NCI-H510A (cell line): ENCODE measurements around the gene SMCHD1.
"Not testable (repeated sequence)": the region's sequence is repeated elsewhere in the genome, so short reads cannot be mapped to it uniquely, and the experiment has no call there.

ENCODE experiments used
- DNase-seq: peaks from one replicate; lab custom pipeline; 2025; lab: John Stamatoyannopoulos, UW

The SMCHD1 gene

DNA sequence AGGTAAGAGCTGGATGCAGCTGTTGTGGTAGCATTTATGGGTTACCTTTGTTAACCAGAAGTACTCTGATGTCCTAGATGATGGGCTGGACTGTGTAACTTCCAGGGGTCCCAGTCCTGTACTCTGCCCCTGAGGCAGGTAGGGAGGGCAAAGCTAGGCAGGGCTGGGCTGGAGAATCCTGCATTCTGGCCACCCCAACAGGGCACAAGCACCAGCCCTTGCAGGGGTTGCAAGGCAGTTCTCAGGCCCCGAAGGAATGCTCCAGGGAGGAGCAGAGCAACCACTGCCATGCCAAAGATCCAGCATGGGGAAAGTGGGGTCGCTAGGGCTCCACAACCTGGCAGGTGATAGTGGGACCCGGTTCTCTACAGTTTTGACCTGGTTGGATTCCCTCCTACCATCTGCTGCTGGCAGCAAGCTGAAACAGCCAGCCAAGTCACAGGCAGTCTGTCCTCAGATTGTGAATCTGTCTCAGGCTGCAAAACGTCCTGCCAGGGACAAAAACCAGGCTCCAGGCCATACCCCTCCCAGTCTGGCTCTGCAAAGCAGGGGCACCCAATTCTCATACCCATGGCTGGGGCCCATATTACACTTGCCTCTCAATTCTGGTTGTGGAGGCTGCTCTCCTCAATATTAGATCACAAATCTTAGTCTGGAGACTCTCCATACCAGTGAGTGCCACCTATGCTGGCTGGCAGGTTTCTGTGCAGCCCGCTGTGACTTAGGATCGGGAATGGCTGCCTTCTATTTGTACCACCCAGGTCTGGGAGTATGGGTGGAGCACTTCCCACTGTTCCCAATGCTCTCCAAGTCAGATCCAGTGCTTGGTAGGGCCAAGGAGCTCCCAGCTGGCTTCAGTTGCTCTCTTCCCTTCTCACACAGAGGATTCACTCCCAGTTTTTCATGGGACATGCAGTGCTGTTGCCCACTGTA lies 61.1 kb downstream of the SMCHD1 start:
- DNase-seq = no peak

DNA sequence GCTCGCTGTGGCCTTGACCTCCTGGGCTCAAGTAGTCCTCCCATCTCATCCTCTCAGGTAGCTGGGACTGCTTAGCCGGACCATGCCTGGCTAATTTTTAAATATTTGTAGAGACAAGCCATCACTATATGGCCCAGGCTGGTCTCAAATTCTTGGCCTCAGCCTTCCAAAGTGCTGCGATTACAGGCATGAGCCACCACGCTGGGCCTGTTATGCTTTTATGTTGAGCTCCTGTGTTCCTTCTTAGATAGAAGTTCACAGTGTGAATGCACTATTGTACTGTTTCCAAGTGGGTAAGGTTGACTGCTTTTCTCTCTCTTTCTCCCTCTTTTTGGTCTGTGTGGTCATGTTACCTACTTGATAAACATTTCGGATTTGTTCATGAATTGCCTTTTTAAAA lies 61.9 kb downstream of the SMCHD1 start:
- no peak for DNase-seq

DNA sequence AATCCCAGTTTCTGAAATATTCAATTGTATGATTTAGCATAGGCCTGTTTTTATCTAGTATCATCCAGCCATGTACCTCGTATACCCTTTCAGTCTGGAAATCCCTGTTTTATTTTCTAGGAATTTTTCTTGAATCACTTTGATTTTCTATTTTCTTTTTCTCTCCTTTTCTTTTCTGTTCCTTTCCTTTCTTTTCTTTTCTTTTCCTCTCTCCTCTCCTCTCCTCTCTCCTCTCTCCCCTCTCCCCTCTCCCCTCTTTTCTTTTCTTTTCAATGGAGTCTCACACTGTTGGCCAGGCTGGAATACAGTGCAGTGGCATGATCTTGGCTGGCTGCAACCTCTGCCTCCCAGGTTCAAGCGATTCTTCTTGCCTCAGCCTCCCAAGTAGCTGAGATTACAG lies 63.5 kb downstream of the SMCHD1 start:
- no peak for DNase-seq

DNA sequence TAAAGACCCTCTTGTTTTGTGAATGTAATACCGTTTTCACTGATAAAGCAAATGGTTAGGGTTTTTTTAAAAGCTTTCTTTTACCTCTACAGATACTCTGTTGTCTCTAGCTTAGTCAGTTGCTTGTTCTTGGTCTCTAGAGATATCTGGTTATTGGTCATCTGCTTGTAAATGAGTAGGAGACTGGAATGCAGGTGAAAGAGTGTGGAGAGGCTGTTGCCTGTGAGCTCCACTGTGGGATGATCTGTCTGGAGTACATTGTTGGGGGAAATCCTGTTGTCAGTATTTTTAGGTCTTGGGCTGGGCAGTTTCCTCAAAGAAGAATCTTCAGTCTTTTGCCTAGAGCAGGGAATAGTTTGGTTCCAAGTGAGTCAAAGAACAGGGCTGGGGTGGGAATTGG lies 67.7 kb downstream of the SMCHD1 start:
- DNase-seq = no peak

DNA sequence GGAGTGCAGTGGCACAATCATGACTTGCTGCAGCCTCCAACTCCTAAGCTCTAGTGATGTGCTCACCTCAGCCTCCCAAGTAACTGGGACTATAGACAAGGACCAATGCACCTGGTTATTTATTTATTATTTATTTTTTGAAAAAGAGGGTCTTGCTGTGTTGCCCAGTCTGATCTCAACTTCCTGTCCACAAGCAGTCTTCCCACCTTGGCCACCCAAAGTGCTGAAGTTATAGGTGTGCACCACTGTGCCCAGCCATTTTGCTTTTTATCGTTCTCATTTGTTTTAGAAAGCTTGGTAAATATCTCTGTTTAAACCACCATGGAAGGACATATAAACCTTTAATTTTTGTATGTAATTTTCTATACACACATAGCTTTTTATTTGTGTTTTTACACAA lies 74.2 kb downstream of the SMCHD1 start:
- DNase-seq = no peak

DNA sequence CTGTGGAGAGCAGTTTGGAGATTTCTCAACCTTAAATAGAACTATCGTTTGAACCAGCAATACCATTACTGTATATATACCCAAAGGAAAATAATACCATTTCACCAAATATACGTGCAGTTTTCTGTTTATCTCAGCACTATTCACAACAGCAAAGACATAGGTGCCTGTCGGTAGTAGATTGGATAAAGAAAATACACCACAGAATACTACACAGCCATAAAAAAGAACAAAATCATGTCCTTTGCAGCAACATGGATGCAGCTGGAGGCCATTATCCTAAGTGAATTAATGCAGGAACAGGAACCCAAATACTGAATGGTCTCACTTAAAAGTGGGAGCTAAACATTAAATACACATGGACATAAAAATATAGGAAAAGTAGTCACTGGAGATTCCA lies 81.3 kb downstream of the SMCHD1 start:
- no peak for DNase-seq

DNA sequence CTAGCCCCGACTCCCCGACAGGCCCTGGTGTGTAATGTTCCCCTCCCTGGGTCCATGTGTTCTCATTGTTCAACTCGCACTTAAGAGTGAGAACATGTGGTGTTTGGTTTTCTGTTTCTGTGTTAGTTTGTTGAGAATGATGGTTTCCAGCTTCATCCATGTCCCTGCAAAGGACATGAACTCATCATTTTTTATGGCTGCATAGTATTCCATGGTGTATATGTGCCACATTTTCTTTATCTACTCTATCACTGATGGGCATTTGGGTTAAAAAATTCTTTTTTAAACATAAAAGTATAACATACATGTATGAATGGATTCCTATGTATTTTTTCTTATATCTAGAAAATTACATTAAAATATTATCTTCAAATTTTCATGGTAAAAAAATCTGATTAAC lies 84.6 kb downstream of the SMCHD1 start:
- DNase-seq = not testable (repeated sequence)

DNA sequence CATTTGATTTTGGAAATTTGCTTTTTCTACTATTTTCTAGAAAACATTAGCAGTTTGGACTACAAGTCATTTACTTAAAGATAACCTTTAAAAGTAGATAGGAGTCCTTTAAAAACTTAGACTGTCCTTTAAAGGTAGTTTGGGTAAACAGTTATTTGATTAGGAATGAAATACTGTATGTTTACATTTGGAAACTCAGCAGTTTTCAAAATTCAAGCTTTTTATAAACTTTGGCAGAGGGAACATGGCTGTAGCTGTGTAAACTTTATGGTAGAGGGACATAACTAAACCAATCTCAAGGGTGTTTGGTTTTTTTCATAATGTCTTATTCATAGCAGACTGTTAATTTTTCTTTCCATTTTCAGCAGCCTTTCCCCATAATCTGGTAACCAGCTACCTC lies 90.7 kb downstream of the SMCHD1 start:
- DNase-seq = no peak

DNA sequence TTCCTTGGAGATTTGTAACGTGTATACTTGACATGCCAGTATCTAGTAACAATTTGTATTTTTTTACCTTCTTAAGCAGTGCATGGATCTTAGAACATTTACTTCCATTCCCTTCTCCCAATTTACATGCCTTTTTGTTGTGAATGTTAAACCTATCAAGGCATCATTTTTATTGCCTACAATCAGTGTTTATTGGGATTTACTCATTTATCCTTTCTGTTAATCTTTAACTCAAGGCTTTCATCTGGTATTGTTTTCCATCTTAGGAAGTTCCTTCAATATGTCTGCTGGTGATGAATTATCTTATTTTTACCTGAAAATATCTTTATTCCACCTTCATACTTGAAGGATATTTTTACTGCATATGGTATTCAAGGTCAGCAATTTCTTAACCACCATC lies 102.8 kb downstream of the SMCHD1 start:
- DNase-seq = no peak

DNA sequence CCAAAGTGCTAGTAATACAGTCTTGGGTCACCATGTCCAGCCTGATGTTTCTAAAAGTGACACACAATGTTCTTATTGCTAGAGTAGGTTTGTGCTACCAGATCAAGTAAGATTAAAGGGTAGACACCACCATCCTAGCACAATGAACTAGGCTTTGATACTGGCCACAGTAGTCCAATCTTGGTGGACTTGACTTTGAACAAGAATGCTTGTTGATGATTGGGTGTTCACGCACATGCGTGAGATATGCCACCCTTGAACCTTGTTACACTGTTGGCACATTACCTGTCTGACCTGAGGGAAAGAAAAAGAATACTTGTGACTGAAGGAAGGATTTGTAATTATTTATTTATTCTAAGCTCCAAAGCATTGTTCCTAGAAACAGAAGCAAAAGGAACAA lies 119.1 kb downstream of the SMCHD1 start:
- no peak for DNase-seq

DNA sequence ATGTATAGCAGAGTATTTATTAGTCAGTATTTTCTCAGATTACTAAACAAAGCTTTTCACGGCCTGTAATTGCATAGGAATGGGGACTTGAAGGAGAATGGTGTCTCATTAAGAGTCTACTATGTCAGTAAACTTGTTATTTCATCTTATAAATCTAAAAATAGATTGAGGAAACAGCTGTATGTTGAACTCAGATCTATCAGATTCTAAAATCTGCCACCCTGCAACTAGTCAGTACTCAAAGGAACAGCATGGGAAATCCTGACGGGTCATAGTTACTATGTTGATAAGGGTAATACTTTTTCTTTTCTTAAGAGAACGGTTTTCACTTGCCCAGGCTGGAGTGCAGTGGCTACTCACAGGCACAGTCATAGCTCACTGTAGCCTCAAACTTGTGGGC lies 121.1 kb downstream of the SMCHD1 start:
- DNase-seq = no peak

DNA sequence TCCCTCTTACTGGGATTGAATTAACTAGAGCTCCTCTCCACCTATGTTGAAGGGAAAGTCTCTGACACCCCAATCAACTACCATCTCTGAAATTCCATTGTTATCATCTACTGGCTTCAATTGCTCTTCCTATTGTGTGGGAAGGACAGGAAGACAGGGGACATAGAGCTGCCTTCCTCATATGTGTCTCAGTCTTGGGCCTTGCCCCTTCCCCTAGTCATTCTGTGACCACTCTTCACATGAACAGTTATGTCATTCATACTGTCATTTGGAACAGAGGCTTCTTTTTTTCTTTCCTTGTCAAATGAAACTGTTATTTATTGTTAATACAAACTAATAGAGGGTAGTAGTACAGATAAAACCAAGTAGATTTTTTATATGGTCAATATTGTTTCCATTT lies 121.7 kb downstream of the SMCHD1 start:
- no peak for DNase-seq

DNA sequence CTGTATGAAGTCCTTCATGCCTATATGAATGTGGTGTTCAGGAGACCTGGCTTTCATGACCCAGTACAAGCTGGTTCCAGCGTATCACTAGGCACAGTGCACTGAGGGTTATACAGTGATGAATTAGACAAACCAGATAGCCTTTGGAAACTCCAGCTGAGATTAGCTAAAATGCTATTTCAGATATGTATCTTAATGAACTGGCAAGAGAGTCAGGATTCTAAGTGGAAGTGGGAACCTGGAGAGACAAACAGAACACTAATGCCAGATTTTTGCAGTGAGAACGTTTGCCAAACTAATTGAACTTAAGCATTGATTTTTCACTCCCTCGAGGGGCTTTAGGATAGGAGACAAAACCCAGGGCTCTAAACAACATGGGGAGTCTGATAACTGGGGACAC lies 125.2 kb downstream of the SMCHD1 start:
- no peak for DNase-seq

DNA sequence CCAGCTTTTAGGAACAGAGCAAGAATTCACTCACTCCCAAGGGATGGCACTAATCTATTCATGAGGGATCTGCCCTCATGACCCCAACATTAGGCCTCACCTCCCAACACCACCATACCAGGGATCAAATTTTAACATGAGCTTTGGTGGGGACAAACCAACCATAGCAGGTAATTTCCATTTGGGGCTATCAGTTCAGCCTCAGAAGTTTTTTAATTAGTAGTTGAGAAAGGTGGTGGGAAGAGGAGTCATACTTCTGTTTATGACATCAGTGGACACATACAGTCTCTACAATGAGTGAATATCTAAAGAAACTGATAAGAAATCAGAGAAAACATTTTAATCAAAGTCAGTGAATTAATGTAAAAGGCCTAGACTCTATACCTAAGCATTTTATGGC lies 131.7 kb downstream of the SMCHD1 start:
- DNase-seq = no peak

DNA sequence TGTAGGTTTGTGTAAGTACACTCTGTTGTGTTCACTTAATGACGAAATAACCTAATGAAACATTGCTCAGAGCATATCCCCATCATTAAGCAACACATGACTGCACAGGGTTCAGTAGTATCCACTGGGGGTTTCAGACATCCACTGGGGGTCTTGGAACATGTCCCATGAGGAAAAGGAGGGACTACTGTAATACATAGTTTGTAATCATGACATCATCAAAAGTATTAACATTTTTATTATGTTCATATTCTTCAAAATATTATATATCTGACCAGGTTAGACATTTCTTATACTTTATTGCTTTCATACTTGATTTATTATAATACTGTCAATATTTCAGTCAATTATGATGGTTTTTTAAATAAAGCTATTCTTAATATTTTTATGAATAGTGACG lies 136.9 kb downstream of the SMCHD1 start:
- no peak for DNase-seq

DNA sequence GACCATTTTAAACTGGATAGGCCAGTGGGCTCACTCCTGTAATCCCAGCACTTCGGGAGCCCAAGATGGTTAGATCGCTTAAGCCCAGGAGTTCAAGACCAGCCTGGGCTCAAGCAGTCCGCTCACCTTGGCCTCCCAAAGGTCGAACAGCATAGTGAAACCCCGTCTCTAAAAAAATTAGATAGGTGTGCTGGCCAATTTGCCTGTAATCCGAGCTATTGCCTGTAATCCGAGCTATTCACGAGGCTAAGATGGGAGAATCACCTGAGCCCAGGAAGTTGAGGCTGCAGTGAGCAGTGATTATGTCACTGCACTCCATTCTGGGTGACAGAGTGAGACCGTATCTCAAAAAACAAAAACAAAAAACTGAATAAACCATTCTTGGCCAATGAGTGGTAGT lies 138.6 kb downstream of the SMCHD1 start:
- DNase-seq = no peak

DNA sequence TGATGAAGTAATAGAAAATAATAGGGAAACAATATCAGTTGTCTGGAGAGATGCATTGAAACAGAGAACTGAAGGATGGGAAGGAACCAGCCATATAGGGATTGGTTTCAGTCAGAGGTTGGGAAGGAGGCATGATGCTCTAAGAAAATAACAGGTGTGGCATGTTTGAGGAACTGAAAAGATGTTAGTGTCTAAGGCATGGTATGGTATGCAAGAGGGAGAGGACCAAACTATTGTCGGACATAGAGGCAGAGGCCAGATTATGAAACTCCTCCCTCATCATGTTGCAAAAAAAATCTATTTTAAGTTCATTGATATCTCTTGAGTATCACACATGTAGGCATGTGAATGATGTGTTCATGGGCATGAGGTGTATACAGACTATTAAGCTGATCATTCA lies 142.4 kb downstream of the SMCHD1 start:
- no peak for DNase-seq

DNA sequence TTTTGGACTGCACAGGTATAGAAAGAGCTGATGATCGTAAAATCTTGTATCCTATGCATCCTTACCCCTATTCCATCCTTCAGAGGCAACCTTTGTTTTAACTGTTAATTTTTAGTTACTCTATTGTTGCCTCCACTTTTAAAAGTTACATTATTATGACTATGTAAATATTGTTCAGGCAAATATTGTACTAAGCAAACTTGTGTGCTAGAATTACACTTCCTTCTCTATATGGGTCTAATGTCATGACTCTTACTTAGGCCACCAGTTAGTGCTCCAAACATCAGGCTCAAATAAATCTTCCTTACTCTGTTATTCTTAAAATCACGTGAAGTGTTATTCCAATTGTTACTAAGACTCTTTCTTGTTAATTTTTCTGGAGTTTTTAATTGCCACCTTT lies 143.8 kb downstream of the SMCHD1 start:
- DNase-seq = no peak

DNA sequence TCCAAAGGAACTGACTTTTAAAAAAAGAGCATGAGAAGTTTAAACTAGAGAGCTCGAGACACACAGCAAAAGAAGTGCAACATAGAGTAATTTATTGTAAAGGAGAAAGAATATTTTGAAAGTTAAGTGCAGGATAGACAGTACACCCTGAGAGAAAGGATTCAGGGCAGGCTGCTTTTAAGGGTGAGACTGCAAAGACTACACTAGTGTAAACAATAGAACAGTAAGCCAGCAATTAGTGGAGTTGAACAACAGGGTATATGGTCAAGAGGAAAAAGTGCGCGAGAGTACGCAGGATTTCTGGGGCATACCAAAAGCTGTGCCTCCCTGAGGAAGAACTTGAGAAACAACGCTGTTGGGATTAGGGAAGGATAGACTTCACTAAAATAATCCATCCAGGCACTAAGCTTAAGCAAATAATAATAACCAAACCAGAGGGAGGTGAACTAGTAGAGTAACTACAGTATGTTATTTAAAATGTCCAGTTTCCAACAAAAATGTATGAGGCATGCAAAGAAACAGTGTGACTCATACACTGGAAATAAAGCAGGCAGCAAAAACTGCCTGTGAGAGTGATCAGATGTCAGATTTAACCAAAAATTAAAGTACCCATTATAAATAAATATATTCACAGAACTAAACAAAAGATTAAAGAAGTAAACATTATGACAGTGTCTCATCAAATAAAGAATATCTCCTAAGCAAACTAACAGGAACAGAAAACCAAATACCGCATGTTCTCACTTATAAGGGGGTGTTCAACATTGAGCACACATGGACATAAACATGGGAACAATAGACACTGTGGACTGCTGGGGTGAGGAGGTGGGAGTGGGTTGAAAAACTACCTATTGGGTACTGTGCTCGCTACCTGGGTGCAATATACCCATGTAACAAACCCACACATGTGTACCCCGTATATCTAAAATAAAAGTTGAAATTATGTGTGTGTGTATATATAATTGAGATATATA lies 150.7 kb downstream of the SMCHD1 start:
- no peak for DNase-seq

DNA sequence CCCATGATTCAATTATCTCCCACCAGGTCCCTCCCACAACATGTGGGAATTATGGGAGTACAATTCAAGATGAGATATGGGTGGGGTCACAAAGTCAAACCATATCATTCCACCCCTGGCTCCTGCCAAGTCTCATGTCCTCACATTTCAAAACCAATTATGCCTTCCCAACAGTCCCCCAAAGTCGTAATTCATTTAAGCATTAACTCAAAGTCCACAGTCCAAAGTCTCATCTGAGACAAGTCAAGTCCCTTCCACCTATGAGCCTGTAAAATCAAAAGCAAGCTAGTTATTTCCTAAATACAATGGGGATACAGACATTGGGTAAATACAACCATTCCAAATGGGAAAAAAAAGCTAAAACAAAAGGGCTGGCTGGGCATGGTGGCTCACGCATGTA lies 153.1 kb downstream of the SMCHD1 start:
- DNase-seq = not testable (repeated sequence)

DNA sequence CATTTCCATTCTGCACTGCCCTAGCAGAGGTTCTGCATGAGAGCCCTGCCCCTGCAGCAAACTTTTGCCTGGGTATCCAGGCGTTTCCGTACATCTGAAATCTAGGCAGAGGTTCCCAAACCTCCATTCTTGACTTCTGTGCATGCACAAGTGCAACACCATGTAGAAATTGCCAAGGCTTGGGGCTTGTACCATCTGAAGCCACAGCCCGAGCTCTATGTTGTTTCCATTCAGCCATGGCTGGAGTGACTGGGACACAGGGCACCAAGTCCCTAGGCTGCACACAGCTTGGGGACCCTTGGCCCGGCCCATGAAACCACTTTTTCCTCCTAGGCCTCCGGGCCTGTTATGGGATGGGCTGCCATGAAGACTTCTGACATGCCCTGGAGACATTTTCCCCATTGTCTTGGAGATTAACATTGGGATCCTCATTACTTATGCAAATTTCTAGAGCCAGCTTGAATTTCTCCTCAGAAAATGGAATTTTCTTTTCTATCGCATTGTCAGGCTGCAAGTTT lies 154.2 kb downstream of the SMCHD1 start:
- DNase-seq = not testable (repeated sequence)

DNA sequence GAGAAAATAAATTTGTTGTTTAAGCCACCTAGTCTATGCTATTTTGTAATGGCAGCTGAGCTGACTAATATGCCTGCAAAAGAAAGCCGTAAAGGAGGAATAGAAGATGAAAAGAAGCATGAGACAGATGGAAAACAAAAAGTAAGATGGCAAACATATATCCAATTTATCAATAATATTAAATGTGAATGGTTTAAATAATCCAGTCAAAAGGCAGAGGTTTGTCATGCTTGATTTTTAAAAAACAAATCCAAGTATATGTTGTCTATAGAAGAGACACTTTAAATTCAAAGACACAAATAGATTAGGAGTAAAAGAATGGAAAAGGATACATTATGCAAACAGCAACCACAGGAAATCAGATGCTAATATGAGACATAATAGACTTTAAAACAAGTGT lies 155.9 kb downstream of the SMCHD1 start:
- DNase-seq = no peak

DNA sequence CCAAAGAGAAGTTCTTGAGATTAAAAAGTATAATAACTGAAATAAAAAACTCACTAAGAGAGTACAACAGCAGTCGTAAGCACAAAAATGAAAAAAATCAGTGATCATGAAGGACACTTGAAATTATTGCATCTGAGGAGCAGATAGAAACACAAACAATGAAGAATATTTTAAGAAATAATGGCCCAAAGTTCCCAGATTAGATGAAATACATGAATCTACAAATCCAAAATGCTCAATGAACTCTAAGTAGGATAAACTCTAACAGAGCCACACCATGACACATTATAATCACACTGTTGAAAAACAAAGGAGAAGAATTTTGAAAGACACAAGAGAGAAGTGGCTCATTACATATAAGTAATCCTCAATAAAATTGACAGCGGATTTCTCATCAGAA lies 159.4 kb downstream of the SMCHD1 start:
- DNase-seq = no peak
